SK-N-MC (cell line): ENCODE measurements around the gene ACMSD.
A peak's percentile ranks its signal among the peaks of the same experiment; 100 is the strongest.

Experiments
- DNase-seq: peaks from one replicate; pipeline ENCODE4 v3.0.0-alpha.2; 2011; ENCODE audit warnings: low read depth, low spot score
- H3K27ac ChIP-seq: fragments of 200-600 bp; sonication (generic); 2 replicates; pipeline ENCODE4 v1.5.1; 2016; ENCODE audit warnings: mixed run types
- H3K36me3 ChIP-seq: fragments of 200-600 bp; sonication (generic); 2 replicates; pipeline ENCODE4 v1.6.1; 2017; ENCODE audit warnings: antibody characterized with exemption, low read length, mixed read lengths; ENCODE audit not compliant: insufficient read depth
- H3K4me3 ChIP-seq: fragments of 200-600 bp; sonication (generic); 2 replicates; pipeline ENCODE4 v1.5.1; 2016
- H3K9ac ChIP-seq: fragments of 200-600 bp; sonication (generic); 2 replicates; pipeline ENCODE4 v1.8.0; 2017; ENCODE audit warnings: mixed run types, mixed read lengths; ENCODE audit not compliant: insufficient read length
- H3K9me3 ChIP-seq: fragments of 200-600 bp; sonication (generic); 2 replicates; pipeline ENCODE4 v1.6.1; 2017; ENCODE audit warnings: low read depth, mild to moderate bottlenecking, antibody characterized with exemption, low read length, moderate library complexity, mixed read lengths
- EZH2 ChIP-seq: fragments of 200-600 bp; sonication (generic); IDR thresholded peaks from one replicate; pipeline ENCODE4 v1.6.1; 2017; ENCODE audit warnings: antibody characterized with exemption
- FOXP2 ChIP-seq: optimal IDR thresholded peaks from 2 replicates; pipeline ENCODE3; 2011; ENCODE audit warnings: mild to moderate bottlenecking, moderate library complexity; ENCODE audit not compliant: insufficient read depth; ENCODE audit errors: extremely low read length, control extremely low read depth
- POLR2AphosphoS5 ChIP-seq: IDR thresholded peaks from 2 replicates; pipeline ENCODE4 v1.6.1; 2012; ENCODE audit warnings: mild to moderate bottlenecking, low read depth, low read length, borderline replicate concordance

ACMSD gene

DNA sequence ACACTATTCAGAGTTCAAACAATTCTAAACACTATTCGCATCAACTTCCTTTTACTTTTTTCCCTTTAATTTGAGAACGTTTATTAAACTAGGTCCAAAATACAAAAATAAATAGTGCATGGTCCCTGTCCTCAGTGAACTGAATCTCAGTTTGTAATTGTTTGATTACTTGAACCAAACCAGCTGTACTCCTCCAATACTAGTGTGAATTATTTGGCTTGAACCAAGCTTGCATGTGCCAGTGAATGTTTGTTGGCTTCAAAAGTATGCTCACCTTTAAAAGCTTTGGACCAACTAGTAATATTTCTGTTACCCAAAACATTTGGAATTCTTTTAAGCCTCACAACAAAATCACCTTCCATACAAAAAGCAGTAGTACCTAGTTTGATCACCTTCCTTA lies 95.7 kb downstream of the ACMSD start:
- Histone ChIP-seq H3K27ac (peak overlapping the region; percentile 2; the same call in 1 of the 2 replicates), H3K9ac (no peak overlapping the region), H3K4me3 (no peak overlapping the region), H3K36me3 (peaks cover 71% of the 10 kb centered on the region), H3K9me3 (no peaks in the 10 kb centered on the region)
- no peak for DNase-seq
- TF ChIP-seq FOXP2 = no peak
- no peak for TF ChIP-seq POLR2AphosphoS5
- no peak for TF ChIP-seq EZH2

DNA sequence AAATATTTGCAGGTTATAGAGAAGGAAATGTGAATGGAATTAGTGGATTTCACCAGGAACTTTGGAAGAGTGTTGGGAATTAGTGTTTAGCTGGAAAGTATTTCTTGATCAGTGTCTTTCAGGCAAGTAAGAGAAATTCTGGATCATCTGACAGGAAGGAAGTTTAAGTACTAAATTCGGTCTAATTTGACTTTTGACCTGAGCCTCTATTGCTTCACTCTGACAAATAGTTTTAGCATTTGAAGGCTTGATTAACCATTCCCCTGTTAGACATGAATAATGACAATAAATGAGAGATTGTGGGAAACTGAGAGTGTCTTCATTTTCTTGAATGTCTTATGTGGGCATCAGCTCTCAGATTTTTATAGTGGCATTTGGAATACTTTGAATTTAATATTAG lies 96.2 kb downstream of the ACMSD start:
- Histone ChIP-seq H3K36me3 (peaks cover 74% of the 10 kb centered on the region), H3K27ac (0 out of 2 replicates have a peak overlapping the region, but pooled peaks have one; percentile 2), H3K9me3 (no peaks in the 10 kb centered on the region), H3K4me3 (no peak overlapping the region), H3K9ac (no peak overlapping the region)
- TF ChIP-seq EZH2 (no peak), POLR2AphosphoS5 (no peak), FOXP2 (no peak)
- DNase-seq = no peak

DNA sequence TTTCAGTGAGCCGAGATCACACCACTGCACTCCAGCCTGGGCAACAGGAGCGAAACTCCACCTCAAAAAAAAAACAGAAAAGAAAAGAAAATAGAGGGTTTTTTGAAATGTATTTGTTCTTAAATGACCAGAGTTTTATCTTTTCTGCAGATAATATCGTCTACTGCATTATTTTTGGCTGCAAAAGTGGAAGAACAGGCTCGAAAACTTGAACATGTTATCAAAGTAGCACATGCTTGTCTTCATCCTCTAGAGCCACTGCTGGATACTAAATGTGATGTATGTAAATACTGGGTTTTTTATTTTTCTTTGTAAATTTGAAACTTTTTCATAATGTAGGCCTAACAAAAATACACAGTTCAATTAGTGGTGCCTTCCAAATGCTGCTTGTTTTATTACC lies 98.3 kb downstream of the ACMSD start:
- no peak overlapping the region for H3K4me3 ChIP-seq
- no peak for DNase-seq
- H3K9ac ChIP-seq = no peak overlapping the region
- TF ChIP-seq POLR2AphosphoS5 = no peak
- TF ChIP-seq EZH2 = no peak
- no peak for TF ChIP-seq FOXP2
- peaks cover 76% of the 10 kb centered on the region for H3K36me3 ChIP-seq
- H3K9me3 ChIP-seq = no peaks in the 10 kb centered on the region
- H3K27ac ChIP-seq = no peak overlapping the region; the same call in 1 of the 2 replicates

DNA sequence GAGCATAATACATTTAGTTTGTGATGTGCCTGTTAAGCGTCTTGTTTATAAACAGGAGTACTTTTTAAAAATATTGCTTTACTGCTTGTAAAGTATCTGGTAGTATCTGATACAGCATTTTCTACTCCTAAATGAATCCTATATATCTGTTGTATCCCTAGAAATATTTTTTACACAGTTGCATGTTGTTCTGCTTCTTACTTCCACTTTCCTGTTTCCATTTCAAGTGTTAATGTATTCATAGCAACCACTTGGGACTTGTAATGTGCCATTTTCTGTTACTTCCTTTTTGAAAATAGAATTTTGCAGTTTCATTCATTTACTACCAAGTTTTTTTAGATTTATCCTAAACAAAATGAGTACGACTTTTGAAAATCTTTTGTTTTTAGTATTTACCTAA lies 105.1 kb downstream of the ACMSD start:
- H3K4me3 ChIP-seq = no peak overlapping the region
- H3K27ac ChIP-seq = peak overlapping the region; percentile 64
- peaks cover 87% of the 10 kb centered on the region for H3K36me3 ChIP-seq
- TF ChIP-seq POLR2AphosphoS5 (no peak), EZH2 (no peak), FOXP2 (no peak)
- H3K9ac ChIP-seq = peak overlapping the region; percentile 11
- H3K9me3 ChIP-seq = no peaks in the 10 kb centered on the region
- no peak for DNase-seq

DNA sequence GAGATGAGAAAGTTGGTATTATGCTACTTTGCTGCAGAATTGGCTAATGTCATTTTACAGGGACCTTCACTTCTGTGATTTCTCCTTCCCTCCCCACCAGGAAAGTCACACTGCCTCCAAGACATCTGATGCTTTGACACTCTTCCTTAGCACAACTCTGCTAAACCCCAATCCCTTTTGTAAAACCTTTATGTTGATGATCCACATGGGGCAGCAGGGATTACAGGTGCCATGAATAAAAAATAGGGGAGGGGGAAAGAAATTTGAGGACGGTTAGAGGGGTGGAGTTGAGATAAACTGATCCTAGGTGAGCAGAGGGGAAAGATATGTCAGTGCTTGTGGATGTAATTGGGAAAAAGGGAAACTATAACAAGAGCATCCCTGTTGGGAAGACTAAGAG lies 106.6 kb downstream of the ACMSD start:
- Histone ChIP-seq H3K27ac (no peak overlapping the region), H3K9ac (no peak overlapping the region), H3K36me3 (peaks cover 88% of the 10 kb centered on the region), H3K4me3 (no peak overlapping the region), H3K9me3 (no peaks in the 10 kb centered on the region)
- TF ChIP-seq POLR2AphosphoS5 (no peak), FOXP2 (no peak), EZH2 (no peak)
- no peak for DNase-seq

DNA sequence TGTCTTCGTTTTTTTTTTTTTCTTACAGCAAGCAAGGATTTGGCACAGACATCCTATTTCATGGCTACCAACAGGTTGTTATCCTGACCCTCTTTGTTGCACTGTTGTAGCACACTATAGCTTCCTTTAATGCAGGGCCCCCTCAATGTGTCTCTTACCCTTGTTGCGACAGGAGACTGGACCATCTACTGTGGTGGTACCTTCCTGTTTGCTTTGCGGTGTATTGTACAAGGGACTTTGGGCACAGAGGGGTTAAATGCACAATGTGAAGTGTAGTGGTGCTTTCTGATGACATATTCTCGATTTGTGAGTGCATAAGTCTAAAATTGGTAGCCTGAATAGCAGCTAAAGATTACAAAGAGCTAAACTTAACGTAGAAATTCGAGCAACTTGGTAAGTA lies 107.7 kb downstream of the ACMSD start:
- H3K36me3 ChIP-seq = peaks cover 89% of the 10 kb centered on the region
- no peak for TF ChIP-seq EZH2
- no peak for TF ChIP-seq POLR2AphosphoS5
- TF ChIP-seq FOXP2 = no peak
- no peak overlapping the region for H3K4me3 ChIP-seq
- no peak for DNase-seq
- H3K27ac ChIP-seq = no peak overlapping the region
- H3K9ac ChIP-seq = no peak overlapping the region
- H3K9me3 ChIP-seq = no peaks in the 10 kb centered on the region

DNA sequence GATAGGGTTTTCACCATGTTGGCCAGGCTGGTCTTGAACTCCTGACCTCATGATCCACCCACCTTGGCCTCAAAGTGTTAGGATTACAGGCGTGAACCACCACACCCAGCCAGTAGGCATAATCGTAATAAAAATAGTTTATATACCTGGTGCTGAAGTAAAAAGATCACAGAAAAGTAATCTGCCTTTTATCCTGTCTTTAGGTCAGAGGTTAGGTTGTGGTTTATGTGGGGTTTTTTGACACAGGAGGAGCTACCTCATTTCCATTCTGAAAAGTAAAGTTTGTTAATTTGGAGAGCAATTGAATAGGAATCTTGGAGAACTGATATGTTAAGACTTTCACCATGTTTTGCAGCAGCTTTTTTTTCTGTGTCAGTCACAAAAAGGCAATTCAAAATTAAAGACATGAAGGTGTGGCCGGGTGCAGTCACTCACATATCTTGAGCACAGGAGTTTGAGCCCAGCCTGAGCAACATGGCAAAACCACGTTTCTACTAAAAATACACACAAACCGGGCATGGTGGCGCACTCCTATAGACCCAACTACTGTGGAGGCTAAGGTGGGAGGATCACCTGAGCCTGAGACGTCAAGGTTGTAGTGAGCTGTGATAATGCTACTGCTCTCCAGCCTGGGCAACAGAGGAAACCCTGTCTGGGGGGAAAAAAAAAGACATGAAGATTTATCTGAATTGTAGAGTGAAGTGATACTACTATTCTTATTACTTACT lies 111.7 kb downstream of the ACMSD start:
- no peaks in the 10 kb centered on the region for H3K9me3 ChIP-seq
- H3K36me3 ChIP-seq = peaks cover 93% of the 10 kb centered on the region
- H3K9ac ChIP-seq = no peak overlapping the region
- H3K4me3 ChIP-seq = no peak overlapping the region
- H3K27ac ChIP-seq = no peak overlapping the region
- DNase-seq = no peak
- TF ChIP-seq POLR2AphosphoS5 (no peak), EZH2 (no peak), FOXP2 (no peak)

DNA sequence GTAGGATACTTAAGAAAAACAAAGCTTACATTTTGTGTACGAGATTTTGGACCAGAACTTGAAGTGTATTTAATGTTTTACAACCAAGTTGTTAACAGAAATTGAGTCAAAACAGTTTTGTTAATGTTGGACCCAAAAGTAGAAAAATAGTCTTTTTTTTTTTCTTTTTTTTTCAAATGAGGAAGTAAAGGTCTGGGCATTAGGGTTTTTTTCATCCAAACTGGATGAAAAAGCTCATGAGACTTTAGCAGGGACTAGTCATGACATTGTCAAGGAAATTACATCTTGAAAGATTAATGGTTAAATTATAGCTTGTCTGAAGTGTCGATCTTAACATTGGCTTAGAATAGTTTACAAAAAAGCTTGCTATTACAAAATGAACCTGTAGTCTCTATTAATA lies 112.5 kb downstream of the ACMSD start:
- Histone ChIP-seq H3K27ac (no peak overlapping the region), H3K9ac (no peak overlapping the region), H3K9me3 (no peaks in the 10 kb centered on the region), H3K36me3 (peaks cover 92% of the 10 kb centered on the region), H3K4me3 (no peak overlapping the region)
- no peak for TF ChIP-seq EZH2
- TF ChIP-seq POLR2AphosphoS5 = no peak
- no peak for TF ChIP-seq FOXP2
- no peak for DNase-seq
